ENCODE measurements around the gene CDC73.

Gene CDC73

GRCh38 chr1:193299038-193299437, 177.2 kb downstream of the CDC73 start:
- no peak for DNase-seq

GRCh38 chr1:193301746-193302145, 179.9 kb downstream of the CDC73 start:
- DNase-seq = no peak

- no peak for DNase-seq
Measured at GRCh38 chr1:193303849-193304248, 182.0 kb downstream of the CDC73 start.
